Cardiac muscle cell (in vitro differentiated cells and primary cell): ENCODE measurements around the gene ZBTB32. TPM values are rescaled to one million over a fixed set of nuclear protein-coding genes. Genes with fewer than 3 reads are reported as not detected.

Experiments
- DNase-seq, 2 donors: peaks; one replicate each; pipeline versions ENCODE4 v3.0.0 to v3.0.0-alpha.2; 2010 to 2017; ENCODE audit warnings: low read depth in 1 of 2, low spot score in 1 of 2
- H3K27ac ChIP-seq: fragments of 200-600 bp; sonication (generic); 2 replicates; pipeline ENCODE4 v1.5.1; 2016
- H3K27me3 ChIP-seq: fragments of 200-600 bp; sonication (generic); 2 replicates; pipeline ENCODE4 v1.6.0; 2016; ENCODE audit warnings: control low read depth
- H3K36me3 ChIP-seq: fragments of 200-600 bp; sonication (generic); 2 replicates; pipeline ENCODE4 v1.5.1; 2016; ENCODE audit warnings: control low read depth
- H3K4me1 ChIP-seq: fragments of 200-600 bp; sonication (generic); 2 replicates; pipeline ENCODE4 v1.8.1; 2017; ENCODE audit warnings: low read depth, mild to moderate bottlenecking, mixed run types
- H3K4me3 ChIP-seq: fragments of 200-600 bp; sonication (generic); 2 replicates; pipeline ENCODE4 v1.5.1; 2016; ENCODE audit warnings: mild to moderate bottlenecking
- H3K9me3 ChIP-seq: fragments of 200-600 bp; sonication (generic); 2 replicates; pipeline ENCODE4 v1.5.1; 2017; ENCODE audit warnings: low read depth, mild to moderate bottlenecking, control low read depth
- polyA plus RNA-seq: library from polyadenylated mRNA; unstranded; fragments of >200 nt; fragmentation: Nextera tagmentation; extraction: Ambion mirVana; gene quantifications from 2 replicates; pipeline ENCODE4 v1.2.1, GENCODE V29; 2016
- total RNA-seq: library from RNA; depleted of rRNA; stranded (reverse); fragments of >200 nt; gene quantifications from 2 replicates; pipeline ENCODE4 v1.2.3, GENCODE V29; 2016
- TF ChIP-seq, protein P1 (sequence below): IDR thresholded peaks from 2 replicates; pipeline ENCODE4 v1.5.1; 2012; ENCODE audit warnings: low read depth, mild to moderate bottlenecking, low read length

Gene ZBTB32
- total and polyA plus RNA-seq, 2 experiments from 2014 or later: 0.53 TPM; not detected in 1

- Histone ChIP-seq H3K27me3 (peaks cover 21% of the 10 kb centered on the region), H3K9me3 (no peaks in the 10 kb centered on the region)
Measured at GRCh38 chr19:35669974-35670373, 34.4 kb upstream of the ZBTB32 start.

GRCh38 chr19:35670686-35671085, 33.7 kb upstream of the ZBTB32 start:
- Histone ChIP-seq H3K27me3 (peaks cover 21% of the 10 kb centered on the region), H3K9me3 (no peaks in the 10 kb centered on the region), H3K4me1 (no peaks in the 10 kb centered on the region), H3K27ac (no peak overlapping the region), H3K36me3 (no peaks in the 10 kb centered on the region), H3K4me3 (no peak overlapping the region)
- TF ChIP-seq, protein P1, sequence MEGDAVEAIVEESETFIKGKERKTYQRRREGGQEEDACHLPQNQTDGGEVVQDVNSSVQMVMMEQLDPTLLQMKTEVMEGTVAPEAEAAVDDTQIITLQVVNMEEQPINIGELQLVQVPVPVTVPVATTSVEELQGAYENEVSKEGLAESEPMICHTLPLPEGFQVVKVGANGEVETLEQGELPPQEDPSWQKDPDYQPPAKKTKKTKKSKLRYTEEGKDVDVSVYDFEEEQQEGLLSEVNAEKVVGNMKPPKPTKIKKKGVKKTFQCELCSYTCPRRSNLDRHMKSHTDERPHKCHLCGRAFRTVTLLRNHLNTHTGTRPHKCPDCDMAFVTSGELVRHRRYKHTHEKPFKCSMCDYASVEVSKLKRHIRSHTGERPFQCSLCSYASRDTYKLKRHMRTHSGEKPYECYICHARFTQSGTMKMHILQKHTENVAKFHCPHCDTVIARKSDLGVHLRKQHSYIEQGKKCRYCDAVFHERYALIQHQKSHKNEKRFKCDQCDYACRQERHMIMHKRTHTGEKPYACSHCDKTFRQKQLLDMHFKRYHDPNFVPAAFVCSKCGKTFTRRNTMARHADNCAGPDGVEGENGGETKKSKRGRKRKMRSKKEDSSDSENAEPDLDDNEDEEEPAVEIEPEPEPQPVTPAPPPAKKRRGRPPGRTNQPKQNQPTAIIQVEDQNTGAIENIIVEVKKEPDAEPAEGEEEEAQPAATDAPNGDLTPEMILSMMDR: no peak
- no peak for DNase-seq

More at GRCh38 chr19:35669974-35670373, 34.4 kb upstream of the ZBTB32 start:
- Histone ChIP-seq H3K4me1 (no peaks in the 10 kb centered on the region), H3K27ac (no peak overlapping the region), H3K4me3 (no peak overlapping the region), H3K36me3 (no peaks in the 10 kb centered on the region)
- DNase-seq: no peak
- TF ChIP-seq, protein P1: no peak

- H3K27me3 ChIP-seq: peaks cover 21% of the 10 kb centered on the region
- peak in 1 of 2 donors; percentile 46 for DNase-seq
- no peaks in the 10 kb centered on the region for H3K36me3 ChIP-seq
- no peaks in the 10 kb centered on the region for H3K4me1 ChIP-seq
- no peak overlapping the region for H3K27ac ChIP-seq
- H3K9me3 ChIP-seq: no peaks in the 10 kb centered on the region
- no peak overlapping the region for H3K4me3 ChIP-seq
- TF ChIP-seq, protein P1: no peak
Measured at GRCh38 chr19:35671818-35672217, 32.5 kb upstream of the ZBTB32 start.

DNA sequence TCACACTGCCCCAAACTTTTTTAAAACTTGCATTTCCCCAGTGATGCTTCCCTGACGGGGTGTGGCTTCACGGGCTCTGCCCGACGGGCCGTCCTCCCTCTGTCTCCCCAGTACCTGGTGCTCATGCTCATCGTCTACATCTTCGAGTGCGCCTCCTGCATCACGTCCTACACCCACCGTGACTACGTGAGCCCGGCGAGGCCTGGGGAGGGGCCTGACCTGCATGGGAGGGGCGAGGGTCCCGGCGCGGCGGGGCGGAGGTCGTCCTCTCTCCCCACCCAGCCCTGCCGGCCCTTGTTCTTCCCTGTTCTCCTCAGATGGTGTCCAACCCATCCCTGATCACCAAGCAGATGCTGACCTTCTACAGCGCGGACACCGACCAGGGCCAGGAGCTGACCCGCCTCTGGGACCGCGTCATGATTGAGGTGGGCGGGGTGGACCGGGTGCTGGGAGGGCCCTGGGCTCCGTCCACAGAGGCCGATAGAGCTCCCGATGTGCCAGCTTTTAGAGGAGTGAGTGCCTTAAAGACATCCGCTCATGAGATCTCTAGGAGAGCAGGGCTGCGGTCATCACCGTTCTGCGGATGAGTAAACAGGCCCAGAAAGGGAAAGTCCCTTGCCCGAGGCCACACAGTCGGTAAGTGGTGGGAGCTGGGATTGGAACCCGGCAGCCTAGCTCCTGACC, 31.1 kb upstream of the ZBTB32 start:
- H3K4me1 ChIP-seq: no peaks in the 10 kb centered on the region
- peak; percentile 38 to 63 for DNase-seq
- H3K4me3 ChIP-seq: peak overlapping the region; percentile 32
- no peaks in the 10 kb centered on the region for H3K9me3 ChIP-seq
- TF ChIP-seq, protein P1: no peak
- H3K36me3 ChIP-seq: no peaks in the 10 kb centered on the region
- peaks cover 21% of the 10 kb centered on the region for H3K27me3 ChIP-seq
- no peak overlapping the region for H3K27ac ChIP-seq

DNA sequence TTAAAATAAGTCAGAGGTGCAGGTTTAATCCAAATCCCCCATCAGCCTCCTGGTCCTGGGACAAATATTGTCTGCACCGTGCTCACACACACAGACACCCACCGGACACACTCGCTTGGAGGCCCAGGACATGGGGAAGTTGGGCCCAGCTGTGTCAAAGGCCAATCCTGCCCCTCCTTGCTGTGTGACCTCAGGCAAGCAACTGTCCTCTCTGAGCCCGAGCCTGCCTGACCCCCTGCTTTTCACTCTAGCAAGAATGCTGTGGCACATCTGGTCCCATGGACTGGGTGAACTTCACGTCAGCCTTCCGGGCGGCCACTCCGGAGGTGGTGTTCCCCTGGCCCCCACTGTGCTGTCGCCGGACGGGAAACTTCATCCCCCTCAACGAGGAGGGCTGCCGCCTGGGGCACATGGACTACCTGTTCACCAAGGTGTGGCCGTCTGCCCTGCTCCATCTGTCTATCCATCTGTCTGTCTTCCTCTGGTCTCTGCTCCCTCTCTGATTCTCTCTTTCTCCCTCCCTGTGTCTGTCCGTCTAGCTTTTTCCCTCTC, 28.7 kb upstream of the ZBTB32 start:
- Histone ChIP-seq H3K27ac (no peak overlapping the region), H3K4me1 (no peaks in the 10 kb centered on the region), H3K27me3 (peaks cover 16% of the 10 kb centered on the region), H3K9me3 (no peaks in the 10 kb centered on the region), H3K4me3 (no peak overlapping the region), H3K36me3 (no peaks in the 10 kb centered on the region)
- no peak for DNase-seq
- TF ChIP-seq, protein P1: no peak
